HEK293T (cell line): ENCODE measurements around the gene TMEM87A.

ENCODE experiments used
- ARNT ChIP-seq: fragments of 450-650 bp; IDR thresholded peaks from 2 replicates; pipeline ENCODE4 v1.6.1; 2017; ENCODE audit warnings: mild to moderate bottlenecking
- ELF4 ChIP-seq: fragments of 450-650 bp; IDR thresholded peaks from 2 replicates; pipeline ENCODE4 v1.6.1; 2017; ENCODE audit warnings: antibody characterized with exemption
- FOXM1 ChIP-seq: fragments of 450-650 bp; IDR thresholded peaks from 2 replicates; pipeline ENCODE4 v1.6.1; 2017; ENCODE audit warnings: mild to moderate bottlenecking, borderline replicate concordance
- SP1 ChIP-seq: fragments of 450-650 bp; IDR thresholded peaks from 2 replicates; pipeline ENCODE4 v1.6.1; 2017

GRCh38 chr15:42171122-42171521 is 102.1 kb downstream of the TMEM87A start:
- TF ChIP-seq ARNT (no peak), SP1 (no peak), ELF4 (no peak), FOXM1 (no peak)
